Prostate gland (tissue), 2 donors: ENCODE measurements around the gene OR56A4.

Experiments
- CTCF ChIP-seq, 4 experiments: fragments of 200-600 bp in 2 of 4; fragments of 450-650 bp in 2 of 4; sonication (generic) in 2 of 4; IDR thresholded peaks; 1 replicate in 3 of 4; 2 replicates in 1 of 4; pipeline ENCODE4 v1.5.1; 2016 to 2019; ENCODE audit warnings: antibody characterized with exemption in 4 of 4, mild to moderate bottlenecking in 2 of 4, moderate library complexity in 2 of 4
- POLR2A ChIP-seq: fragments of 450-650 bp; IDR thresholded peaks from one replicate; pipeline ENCODE4 v1.6.1; 2016; ENCODE audit warnings: antibody characterized with exemption, mild to moderate bottlenecking

DNA sequence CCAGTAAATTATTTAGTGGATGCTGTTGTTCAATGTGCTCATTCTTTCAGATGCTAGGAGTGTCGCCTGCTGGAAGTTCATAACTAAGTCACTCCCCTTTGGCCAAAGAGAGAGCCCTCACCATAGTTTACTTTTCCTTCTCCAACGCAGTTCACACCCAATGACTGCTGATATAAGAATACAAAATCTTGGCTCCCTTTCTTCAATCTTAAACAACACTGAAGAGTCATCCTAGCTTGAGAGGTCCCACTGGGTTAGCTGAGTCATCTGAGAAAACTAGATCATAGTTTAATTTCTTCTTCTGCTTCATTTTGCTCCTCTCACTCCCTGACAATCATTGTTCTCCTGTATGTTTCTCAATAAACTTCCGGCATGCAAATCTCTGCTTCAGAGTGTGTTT lies 14.6 kb downstream of the OR56A4 start:
- TF ChIP-seq CTCF (IDR thresholded peaks at IDR 0.05) = no peak
- TF ChIP-seq POLR2A = no peak
